Activated naive CD4-positive, alpha-beta T cell treated with anti-CD3 and anti-CD28 coated beads, Interleukin-2, amount 50 U/mL, for 24 hours (primary cell): ENCODE data around the gene ZNF224.
A peak's percentile ranks its signal among the peaks of the same experiment; 100 is the strongest.

Experiments
- H3K27ac Mint-ChIP-seq: one replicate; pipeline ENCODE4 v1.8.0; 2021; ENCODE audit warnings: mild to moderate bottlenecking, mixed read lengths
- H3K27me3 Mint-ChIP-seq: one replicate; pipeline ENCODE4 v1.8.0; 2021; ENCODE audit warnings: mixed read lengths
- H3K36me3 Mint-ChIP-seq: one replicate; pipeline ENCODE4 v1.8.0; 2021; ENCODE audit warnings: mixed read lengths
- H3K4me1 Mint-ChIP-seq: one replicate; pipeline ENCODE4 v1.8.0; 2021; ENCODE audit warnings: mixed read lengths
- H3K4me3 Mint-ChIP-seq: one replicate; pipeline ENCODE4 v1.8.0; 2021; ENCODE audit warnings: mild to moderate bottlenecking, mixed read lengths
- H3K9me3 Mint-ChIP-seq: one replicate; pipeline ENCODE4 v1.8.0; 2021; ENCODE audit warnings: mixed read lengths

Gene ZNF224

DNA sequence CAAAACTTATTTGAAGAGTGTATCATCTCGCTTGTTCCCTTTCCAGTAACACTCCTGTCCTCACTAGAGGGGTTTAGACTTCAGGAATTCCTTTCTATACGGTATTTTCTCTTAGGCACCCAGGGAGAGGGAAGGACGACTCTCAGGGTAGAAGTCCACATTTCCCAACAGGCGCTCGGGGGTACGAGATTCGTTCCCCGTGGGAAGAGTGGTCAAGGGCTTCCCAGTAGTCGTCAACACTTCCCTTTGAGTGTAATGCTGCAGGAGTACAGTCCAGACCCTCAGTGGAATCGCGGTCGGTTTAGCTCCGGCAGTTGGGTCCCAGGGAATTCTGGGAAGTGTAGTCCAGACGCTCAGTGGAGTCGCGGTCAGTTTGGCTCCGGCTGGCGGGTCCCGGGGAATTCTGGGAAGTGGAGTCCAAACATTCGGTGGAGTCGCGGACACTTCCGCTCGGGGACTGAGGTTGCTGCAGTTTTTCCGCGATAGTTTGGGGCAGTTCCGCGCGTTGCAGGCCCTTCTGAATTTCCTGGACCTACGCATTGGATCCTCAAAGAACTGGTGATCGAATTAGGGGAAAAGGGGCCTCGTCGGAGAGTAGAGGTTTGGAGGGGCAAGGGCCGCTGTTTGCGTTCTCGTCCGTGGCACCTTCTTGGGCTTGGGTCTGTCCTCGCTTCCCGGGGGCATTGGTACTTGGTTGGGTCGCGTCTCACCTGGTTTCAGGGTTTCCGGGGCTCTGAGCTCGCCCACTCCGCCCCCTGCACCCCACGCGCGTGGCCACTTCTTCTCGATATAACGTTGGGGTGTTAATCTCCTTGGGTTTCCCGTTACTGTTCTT is at the start of gene ZNF224:
Gene ZNF224, plus strand, starts transcription at position 431 of the 835 bp plus-strand sequence. CDS start 3,513 bp downstream, outside the sequence.
- Mint-ChIP-seq H3K4me1 (peaks cover 29% of the 10 kb centered on the region), H3K36me3 (peaks cover 19% of the 10 kb centered on the region), H3K27ac (peak within 1 kb of the TSS; percentile 85), H3K9me3 (peaks cover 5% of the 10 kb centered on the region), H3K4me3 (peak within 1 kb of the TSS; percentile 83), H3K27me3 (no peaks in the 10 kb centered on the region)

DNA sequence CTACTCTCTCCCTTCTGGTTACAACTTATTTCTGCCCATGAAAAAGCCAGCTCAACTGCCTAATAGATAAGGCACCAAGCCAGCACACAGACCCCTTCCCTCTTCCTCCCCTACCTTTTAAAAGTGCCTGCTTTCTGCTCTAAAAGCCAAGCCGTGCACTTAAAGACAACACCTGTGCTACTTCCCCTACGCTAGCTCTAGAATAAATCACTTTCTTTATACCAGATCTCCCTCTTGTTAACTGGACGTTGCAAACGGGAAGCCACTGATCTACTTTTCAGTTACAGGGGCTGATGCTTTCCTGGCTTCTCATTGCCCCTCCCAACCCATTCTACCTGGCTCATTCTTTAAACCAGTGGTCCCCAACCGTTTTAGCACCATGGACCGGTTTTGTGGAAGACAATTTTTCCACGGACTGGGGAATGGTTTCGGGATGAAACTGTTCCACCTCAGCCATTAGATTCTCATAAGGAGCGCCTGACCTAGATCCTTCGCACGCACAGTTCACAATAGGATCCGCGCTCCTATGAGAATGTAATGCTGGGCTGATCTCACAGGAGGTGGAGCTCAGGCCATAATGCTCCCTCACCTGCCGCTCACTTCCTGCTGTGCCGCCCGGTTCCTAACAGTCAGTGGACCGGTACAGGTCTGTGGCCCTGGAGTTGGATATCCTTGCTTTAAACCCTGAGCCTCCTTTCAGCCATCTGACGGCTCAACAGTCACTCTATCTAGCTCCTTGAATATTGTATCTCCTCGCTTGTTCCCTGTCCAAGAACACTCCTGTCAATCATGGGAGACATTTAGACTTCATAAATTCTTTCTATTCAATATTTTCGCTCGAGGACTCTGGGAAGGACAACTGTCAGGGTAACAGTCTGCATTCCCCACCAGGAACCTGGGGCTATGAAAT is 43.2 kb upstream of the ZNF224 start:
- H3K4me1 Mint-ChIP-seq = peaks cover 42% of the 10 kb centered on the region
- peak overlapping the region; percentile 90 for H3K4me3 Mint-ChIP-seq
- H3K36me3 Mint-ChIP-seq = peaks cover 29% of the 10 kb centered on the region
- H3K27ac Mint-ChIP-seq = peak overlapping the region; percentile 85
- peaks cover 2% of the 10 kb centered on the region for H3K27me3 Mint-ChIP-seq
- peaks cover 27% of the 10 kb centered on the region for H3K9me3 Mint-ChIP-seq

DNA sequence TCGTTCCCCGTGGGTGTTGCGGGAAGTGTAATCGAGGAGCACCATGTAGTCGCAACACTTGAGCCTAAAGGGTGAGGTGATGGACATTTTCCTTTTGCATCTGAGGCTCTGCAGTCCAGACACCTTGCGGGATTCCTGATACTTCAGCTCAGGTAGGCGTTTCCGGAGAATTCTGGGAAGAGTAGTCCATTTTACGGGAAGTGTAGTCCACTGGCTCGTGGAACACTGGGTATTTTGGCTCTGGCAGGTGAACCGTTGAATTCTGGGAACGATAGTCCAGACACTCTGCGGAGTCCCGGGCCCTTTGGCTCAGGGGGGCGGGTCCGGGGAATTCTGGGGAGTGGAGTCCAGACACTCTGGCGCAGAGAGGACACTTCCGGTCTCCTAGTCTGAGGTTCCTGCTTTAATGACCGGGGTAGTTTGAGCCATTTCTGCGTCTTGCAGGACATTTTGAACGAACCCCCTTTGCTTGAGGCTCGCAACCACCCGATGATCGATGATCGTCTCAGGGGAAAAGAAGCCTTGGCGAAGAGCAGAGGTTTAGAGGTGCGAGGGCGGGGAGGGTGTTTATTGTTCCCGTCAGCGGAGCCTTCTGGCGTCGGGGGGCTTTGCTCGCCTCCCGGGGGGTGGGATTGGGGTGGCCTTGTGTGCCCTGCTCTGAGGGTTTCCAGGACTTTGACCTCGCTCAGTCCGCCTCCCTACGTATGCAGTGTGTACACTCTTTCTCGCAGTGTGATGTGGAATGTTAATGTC is 42.3 kb upstream of the ZNF224 start, which contains the start of gene ZNF223:
Gene ZNF223, plus strand, starts transcription at position 387 of the 753 bp plus-strand sequence. CDS start 3,141 bp downstream, outside the sequence.
- H3K9me3 Mint-ChIP-seq = peaks cover 27% of the 10 kb centered on the region
- peaks cover 42% of the 10 kb centered on the region for H3K4me1 Mint-ChIP-seq
- no peaks in the 10 kb centered on the region for H3K27me3 Mint-ChIP-seq
- H3K27ac Mint-ChIP-seq = peak within 1 kb of the TSS; percentile 85
- peak within 1 kb of the TSS; percentile 90 for H3K4me3 Mint-ChIP-seq
- peaks cover 32% of the 10 kb centered on the region for H3K36me3 Mint-ChIP-seq

DNA sequence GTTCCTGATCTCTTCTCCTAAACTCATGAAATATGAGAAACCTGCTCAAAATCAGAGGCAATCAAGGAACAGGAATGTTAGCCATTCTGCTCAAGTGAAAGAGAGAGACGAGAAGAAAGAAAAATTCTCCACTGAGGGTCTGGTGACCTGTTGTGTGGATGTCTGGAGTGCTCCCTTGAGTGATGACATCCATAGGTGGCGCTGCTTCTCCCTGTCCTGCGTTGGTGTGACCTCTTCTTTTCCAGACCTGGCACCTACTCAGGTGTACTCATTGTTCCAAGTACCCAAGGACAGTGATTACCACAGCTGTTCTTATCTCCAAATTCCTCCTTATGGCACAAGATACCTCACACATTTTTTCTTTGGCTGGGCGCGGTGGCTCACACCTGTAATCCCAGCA is 38.3 kb upstream of the ZNF224 start:
- H3K4me3 Mint-ChIP-seq = no peak overlapping the region
- peaks cover 38% of the 10 kb centered on the region for H3K4me1 Mint-ChIP-seq
- no peaks in the 10 kb centered on the region for H3K27me3 Mint-ChIP-seq
- H3K27ac Mint-ChIP-seq = no peak overlapping the region
- peaks cover 15% of the 10 kb centered on the region for H3K9me3 Mint-ChIP-seq
- H3K36me3 Mint-ChIP-seq = peaks cover 57% of the 10 kb centered on the region

DNA sequence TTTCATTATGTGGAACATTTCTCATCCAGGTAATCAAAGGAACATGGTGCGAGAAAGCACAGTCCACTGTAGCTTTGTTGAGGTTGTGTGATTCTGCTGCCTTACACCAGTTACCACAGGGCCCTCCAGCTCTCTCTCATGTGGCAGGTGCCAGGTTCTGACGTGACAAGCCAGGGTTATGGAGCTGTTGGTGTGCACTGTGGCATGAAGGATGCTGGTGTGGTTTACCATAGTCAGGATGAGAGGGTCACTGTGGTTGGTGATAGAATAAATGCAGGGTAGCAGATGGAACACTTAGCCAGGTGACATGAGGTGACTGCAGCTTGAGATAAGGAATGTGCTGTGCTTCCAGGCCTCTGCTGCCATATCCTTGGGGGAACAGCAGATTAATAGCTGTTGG is 34.9 kb upstream of the ZNF224 start:
- Mint-ChIP-seq H3K4me1 (peaks cover 6% of the 10 kb centered on the region), H3K27me3 (no peaks in the 10 kb centered on the region), H3K36me3 (peaks cover 76% of the 10 kb centered on the region), H3K4me3 (no peak overlapping the region), H3K27ac (no peak overlapping the region), H3K9me3 (peaks cover 16% of the 10 kb centered on the region)

DNA sequence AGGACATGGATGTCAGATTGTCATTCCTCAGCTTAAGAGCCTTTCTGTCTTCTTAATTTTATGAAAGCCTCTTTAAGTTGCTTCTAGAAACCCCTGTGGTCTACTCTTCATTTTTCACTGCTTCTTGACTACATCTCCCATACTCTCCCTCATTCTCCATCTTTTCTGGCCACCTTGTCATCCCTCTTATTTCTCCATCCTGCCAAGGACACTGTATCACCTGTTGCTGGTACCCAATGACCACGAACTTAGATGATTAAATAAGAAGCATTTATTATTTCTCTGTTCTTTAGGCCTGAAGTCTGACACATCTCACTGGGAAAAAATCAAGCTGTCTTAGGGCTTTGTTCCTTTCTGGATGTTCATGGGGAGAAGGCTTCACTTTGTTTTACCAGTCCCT is 33.1 kb upstream of the ZNF224 start:
- Mint-ChIP-seq H3K36me3 (peaks cover 73% of the 10 kb centered on the region), H3K27me3 (no peaks in the 10 kb centered on the region), H3K4me1 (no peaks in the 10 kb centered on the region), H3K27ac (no peak overlapping the region), H3K9me3 (peaks cover 12% of the 10 kb centered on the region), H3K4me3 (no peak overlapping the region)

DNA sequence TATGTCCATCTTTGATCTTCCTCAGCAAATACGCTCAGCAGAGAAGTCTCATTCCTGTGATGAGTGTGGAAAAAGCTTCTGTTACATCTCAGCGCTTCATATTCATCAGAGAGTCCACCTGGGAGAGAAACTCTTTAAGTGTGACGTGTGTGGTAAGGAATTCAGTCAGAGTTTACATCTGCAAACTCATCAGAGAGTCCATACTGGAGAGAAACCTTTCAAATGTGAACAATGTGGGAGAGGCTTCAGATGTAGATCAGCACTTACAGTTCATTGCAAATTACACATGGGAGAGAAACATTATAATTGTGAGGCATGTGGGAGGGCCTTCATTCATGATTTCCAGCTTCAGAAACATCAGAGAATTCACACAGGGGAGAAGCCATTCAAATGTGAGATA is 27.9 kb upstream of the ZNF224 start:
- Mint-ChIP-seq H3K27me3 (no peaks in the 10 kb centered on the region), H3K9me3 (peaks cover 45% of the 10 kb centered on the region), H3K36me3 (peaks cover 57% of the 10 kb centered on the region), H3K27ac (no peak overlapping the region), H3K4me3 (no peak overlapping the region), H3K4me1 (peaks cover 5% of the 10 kb centered on the region)

DNA sequence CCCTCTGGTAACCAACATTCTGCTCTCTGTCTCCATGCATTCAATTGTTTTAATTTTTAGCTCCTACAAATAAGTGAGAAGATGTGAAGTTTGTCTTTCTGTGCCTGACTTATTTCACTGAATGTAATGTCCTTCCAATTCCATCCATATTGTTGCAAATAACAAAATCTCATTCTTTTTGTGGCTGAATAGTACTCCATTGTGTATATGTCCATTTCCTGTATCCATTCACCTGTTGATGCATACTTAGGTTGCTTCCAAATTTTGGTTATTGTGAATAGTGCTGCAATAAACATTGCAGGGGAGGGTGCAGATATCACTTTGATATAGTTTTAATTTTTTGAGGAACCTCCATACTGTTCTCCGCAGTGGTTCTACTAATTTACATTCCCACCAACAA is 24.7 kb upstream of the ZNF224 start:
- Mint-ChIP-seq H3K9me3 (peaks cover 42% of the 10 kb centered on the region), H3K4me1 (peaks cover 23% of the 10 kb centered on the region), H3K4me3 (no peak overlapping the region), H3K27me3 (no peaks in the 10 kb centered on the region), H3K27ac (no peak overlapping the region), H3K36me3 (peaks cover 37% of the 10 kb centered on the region)

DNA sequence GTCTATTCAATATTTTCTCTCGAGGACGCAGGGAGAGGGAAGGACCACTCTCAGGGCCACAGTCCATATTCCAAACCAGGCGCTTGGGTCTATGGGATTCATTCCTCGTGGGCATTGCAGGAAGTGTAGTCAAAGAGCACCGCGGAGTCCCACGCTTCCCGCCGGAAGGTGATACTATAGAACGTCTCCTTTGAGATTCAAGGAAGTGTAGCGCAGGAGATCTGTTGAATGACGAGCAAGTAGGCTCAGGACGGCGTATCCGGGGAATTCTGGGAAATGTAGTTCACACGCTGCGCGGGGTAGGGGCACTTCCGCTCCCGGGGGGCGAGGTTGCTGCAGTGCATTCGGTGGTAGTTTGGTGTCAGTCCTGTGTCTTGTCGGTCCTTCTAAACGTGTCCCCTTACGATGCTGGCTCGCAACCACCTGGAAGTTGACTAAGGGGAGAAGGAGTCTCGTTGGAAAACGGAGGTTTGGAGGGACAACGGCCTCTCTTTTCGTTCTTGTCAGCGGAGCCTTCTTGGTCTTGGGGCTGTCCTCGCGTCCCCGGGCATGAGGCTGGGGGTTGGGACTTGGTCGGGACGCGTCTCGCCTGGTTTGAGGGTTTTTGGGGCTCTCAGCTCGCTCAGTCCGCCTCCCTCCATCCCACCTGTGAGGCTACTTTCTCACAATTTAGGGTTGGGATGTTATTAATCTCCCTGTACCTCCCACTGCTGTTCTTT is 22.2 kb upstream of the ZNF224 start, which contains the start of gene ZNF284:
Gene ZNF284, plus strand, starts transcription at position 336 of the 719 bp plus-strand sequence. CDS start 4,231 bp downstream, outside the sequence.
- H3K9me3 Mint-ChIP-seq = peaks cover 31% of the 10 kb centered on the region
- H3K4me3 Mint-ChIP-seq = peak within 1 kb of the TSS; percentile 94
- H3K27me3 Mint-ChIP-seq = no peaks in the 10 kb centered on the region
- H3K4me1 Mint-ChIP-seq = peaks cover 33% of the 10 kb centered on the region
- peak within 1 kb of the TSS; percentile 87 for H3K27ac Mint-ChIP-seq
- H3K36me3 Mint-ChIP-seq = peaks cover 28% of the 10 kb centered on the region

DNA sequence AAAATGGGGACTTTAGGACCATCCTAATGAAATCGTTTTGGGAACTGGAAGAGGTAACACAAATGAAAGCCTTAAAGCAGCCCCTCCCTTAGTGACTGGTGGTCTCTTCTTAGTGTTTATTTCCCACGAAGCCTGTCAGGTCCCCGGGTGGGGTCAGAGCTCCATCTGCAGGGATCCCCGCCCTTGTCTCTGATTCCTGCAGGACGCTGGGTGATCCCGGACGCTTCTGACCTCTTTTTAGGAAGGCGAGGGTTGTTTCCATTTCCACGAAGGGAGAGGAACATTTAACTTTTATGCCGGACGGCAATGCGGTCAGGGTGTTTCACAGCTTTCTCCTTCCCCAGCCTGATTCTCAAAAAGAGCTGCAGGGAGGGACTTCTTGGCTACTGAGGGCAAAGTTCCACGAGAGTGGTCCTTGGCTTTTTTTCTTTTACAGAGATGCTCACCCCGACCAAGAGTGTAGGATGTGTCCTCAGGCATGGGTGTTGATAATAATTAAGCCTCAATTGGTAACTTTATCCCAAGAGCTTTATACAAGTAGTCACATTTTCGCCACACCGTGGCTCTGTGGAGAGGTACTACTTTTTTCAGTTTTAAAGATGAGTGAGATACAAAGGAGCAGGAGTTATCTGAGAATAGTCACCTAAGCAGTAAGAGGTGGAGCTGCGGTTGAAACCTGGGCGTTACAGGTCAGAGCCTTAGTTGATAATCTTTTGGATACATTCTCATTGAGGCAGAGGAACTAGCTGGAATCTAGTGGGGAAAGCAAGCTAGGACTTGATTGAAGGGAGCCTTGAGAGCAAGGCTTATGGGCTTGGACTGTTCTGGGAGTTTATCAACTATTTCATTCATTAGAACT is 21.4 kb upstream of the ZNF224 start:
- no peaks in the 10 kb centered on the region for H3K27me3 Mint-ChIP-seq
- H3K4me3 Mint-ChIP-seq = peak overlapping the region; percentile 94
- peaks cover 29% of the 10 kb centered on the region for H3K36me3 Mint-ChIP-seq
- H3K4me1 Mint-ChIP-seq = peaks cover 33% of the 10 kb centered on the region
- peaks cover 31% of the 10 kb centered on the region for H3K9me3 Mint-ChIP-seq
- peak overlapping the region; percentile 3 for H3K27ac Mint-ChIP-seq

DNA sequence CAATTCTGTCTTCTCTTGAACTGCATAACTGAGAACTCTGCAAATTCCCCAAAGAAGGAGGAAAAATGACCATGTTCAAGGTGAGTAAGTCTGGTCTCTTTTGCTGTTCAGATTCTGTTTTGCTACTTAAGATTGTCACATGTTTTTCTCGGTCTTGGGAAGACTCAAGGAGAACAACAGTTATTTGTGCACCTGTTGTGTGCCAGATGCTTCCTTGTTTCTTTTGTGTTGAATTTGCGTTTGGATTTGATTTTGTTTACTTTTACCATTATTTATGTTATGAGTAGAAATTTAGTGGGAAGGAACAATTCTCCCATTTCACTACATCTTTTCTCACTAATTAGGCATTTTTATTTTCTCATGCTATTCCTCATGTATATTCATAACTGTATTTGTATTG is 17.8 kb upstream of the ZNF224 start:
- peaks cover 5% of the 10 kb centered on the region for H3K9me3 Mint-ChIP-seq
- no peak overlapping the region for H3K27ac Mint-ChIP-seq
- H3K4me1 Mint-ChIP-seq = peaks cover 28% of the 10 kb centered on the region
- no peaks in the 10 kb centered on the region for H3K27me3 Mint-ChIP-seq
- H3K4me3 Mint-ChIP-seq = no peak overlapping the region
- H3K36me3 Mint-ChIP-seq = peaks cover 31% of the 10 kb centered on the region

DNA sequence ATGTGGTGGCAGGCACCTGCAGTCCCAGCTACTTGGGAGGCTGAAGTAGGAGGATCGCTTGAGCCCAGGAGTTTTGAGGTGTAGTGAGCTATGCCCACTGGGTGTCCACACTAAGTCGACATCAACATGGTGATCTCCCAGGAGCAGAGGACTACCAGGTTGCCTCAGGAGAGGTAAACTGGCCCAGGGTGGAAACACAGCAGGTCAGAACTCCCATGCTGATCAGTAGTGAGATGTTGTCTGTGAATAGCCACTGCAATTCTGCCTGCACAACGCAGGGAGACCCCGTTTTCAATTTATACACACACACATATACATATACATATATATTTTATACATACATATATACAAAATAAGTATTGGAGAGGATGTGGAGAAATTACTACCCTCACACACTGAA is 2.1 kb upstream of the ZNF224 start:
- Mint-ChIP-seq H3K27ac (no peak overlapping the region), H3K4me1 (peaks cover 18% of the 10 kb centered on the region), H3K36me3 (peaks cover 11% of the 10 kb centered on the region), H3K27me3 (no peaks in the 10 kb centered on the region), H3K4me3 (no peak overlapping the region), H3K9me3 (no peaks in the 10 kb centered on the region)

DNA sequence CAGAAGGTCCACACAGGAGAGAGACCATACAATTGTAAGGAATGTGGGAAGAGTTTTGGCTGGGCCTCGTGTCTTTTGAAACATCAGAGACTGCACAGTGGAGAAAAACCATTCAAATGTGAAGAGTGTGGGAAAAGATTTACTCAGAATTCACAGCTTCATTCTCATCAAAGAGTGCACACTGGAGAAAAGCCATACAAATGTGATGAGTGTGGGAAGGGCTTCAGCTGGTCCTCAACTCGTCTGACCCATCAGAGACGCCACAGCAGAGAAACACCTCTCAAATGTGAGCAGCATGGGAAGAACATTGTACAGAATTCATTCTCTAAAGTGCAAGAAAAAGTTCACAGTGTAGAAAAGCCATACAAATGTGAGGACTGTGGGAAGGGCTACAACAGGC is 13.6 kb downstream of the ZNF224 start:
- Mint-ChIP-seq H3K27ac (no peak overlapping the region), H3K4me1 (peaks cover 7% of the 10 kb centered on the region), H3K27me3 (no peaks in the 10 kb centered on the region), H3K4me3 (no peak overlapping the region), H3K36me3 (peaks cover 57% of the 10 kb centered on the region), H3K9me3 (peaks cover 34% of the 10 kb centered on the region)

DNA sequence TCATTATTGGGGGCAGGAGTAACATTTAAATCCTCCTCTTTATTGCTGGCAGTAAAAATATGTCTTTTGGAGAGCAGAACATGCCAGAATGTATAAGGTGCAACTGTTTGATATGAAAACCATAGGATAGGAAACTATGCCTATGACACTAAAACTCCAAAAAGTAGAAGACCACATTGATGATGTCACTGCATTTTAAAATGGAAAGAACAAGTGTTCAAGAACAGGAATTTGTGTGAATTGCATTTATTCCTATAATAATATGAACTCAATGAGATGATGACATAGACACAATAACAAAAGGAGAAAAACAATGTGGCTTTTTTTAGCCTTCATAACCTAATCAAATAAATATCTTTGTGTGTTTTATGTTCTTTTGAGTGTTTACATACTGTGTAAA is 15.3 kb downstream of the ZNF224 start:
- Mint-ChIP-seq H3K9me3 (peaks cover 27% of the 10 kb centered on the region), H3K4me1 (peaks cover 17% of the 10 kb centered on the region), H3K27me3 (no peaks in the 10 kb centered on the region), H3K27ac (no peak overlapping the region), H3K36me3 (peaks cover 42% of the 10 kb centered on the region), H3K4me3 (no peak overlapping the region)
